ENCODE results near the gene CTSV.
"Not testable (repeated sequence)": the region's sequence is repeated elsewhere in the genome, so short reads cannot be mapped to it uniquely, and the experiment has no call there.

CTSV gene

DNA sequence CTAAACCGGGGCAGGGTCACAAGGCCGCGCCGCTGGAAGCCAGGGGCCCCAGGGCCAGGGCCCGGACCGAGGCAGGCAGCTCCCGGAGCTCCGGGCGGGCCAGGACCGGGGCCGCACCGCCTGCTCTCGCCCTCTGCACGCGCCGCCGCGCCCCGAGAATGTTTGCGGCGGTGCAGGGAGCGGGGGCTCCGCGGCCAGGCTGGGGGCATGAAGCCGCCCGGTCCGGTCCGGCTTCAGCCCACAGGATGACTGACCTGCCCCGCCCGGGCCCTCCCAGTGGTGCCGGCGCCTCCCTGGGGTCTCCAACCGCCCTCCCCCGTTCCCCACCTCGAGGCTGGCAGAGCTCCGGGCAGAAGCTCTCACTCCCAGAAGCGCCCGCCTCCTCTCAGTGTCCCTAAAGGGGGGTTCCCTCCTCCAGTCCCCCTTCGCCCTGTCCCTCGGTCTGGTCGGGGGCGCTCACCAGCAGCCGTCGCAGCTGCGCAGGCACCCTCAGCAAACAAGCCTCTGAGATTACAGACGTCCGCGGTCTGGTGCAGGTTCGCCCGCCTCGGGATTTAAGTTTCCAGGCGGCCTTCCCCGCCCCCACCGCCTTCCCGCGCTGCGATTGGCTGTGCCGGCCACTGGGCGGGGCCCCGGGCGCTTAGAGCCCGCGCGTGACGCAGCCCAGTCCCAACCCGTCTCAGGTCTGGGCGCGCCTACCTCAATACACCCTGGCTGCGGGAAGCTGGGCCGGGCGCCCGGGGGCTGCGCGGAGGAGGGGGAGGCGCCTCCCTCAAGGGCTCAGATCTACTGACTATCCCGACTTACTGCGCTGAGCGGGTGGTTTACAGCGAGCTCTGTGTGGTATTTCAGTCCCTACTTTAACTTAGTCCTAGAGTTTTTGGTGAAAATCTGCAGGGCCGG, at the start of gene CTSV:
CTSV (minus strand) TSS at position 532 of the 903 bp plus-strand sequence. CDS start 1,099 bp downstream, outside the sequence.
- peak; percentile 84 for DNase-seq

DNA sequence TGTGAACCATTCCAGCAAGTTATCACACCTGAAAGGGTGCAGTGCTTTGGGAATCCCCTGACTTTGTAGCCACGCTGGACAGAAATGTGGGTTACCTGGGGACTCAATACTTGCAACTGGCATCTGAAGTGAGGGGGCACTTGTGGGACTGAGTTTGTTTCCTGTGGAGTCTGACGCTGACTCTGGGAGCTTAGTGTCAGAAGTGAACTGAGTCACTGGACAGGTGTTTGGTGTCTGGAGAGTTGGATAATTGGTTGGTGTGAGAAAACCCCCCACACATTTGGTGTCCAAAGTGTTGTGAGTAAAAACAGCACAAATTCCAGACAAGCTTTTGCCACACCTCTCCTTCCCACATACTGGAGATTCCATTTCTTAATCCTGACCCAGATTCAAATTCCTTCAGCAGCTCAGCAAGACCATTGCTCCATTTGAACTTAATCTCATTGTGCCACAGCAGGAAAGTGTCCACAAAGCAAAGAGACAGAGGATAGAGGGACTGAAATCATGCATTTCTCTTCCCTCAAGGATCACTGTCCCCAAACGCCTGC, 48.8 kb upstream of the CTSV start:
- not testable (repeated sequence) for DNase-seq

DNA sequence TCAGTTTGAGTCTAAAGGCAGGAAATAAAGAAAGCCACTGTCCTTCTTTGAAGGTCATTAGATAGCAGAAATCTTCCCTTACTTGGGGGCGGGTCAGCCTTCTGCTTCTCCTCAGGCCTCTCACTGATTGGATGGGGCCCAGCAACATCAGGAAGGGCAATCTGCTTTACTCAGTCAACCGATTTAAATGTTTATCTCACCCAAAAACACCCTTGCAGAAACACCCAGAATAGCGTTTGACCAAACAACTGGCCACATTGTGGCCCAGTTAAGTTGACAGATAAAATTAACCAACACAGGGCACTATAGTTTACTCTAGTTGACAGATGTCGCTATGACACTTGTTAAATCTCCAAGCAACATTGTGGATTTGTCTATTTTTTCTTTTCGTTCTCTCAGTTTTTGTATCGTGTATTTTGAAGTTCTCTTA, 45.6 kb upstream of the CTSV start:
- DNase-seq, result not testable (repeated sequence)

DNA sequence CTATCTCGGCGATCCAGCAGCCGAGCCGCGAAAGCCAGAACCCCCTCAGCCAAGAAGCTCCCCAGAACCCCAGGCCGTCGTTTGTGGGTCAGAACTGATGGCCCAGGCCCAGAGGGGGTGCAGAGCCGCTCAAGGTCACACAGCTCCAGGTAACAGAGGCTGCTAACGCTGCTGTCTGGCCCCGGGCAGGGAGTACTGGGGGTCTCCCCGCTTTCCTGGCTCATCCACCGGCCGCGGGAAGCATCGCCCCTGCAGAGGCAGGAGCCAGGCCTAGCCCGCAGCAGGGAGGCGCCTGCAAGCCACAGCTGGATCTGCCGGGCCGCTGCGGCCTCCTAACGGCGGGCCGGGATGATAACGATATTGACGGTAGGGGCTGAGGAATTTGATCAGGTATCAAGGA, 39.4 kb upstream of the CTSV start:
- DNase-seq, result no peak

DNA sequence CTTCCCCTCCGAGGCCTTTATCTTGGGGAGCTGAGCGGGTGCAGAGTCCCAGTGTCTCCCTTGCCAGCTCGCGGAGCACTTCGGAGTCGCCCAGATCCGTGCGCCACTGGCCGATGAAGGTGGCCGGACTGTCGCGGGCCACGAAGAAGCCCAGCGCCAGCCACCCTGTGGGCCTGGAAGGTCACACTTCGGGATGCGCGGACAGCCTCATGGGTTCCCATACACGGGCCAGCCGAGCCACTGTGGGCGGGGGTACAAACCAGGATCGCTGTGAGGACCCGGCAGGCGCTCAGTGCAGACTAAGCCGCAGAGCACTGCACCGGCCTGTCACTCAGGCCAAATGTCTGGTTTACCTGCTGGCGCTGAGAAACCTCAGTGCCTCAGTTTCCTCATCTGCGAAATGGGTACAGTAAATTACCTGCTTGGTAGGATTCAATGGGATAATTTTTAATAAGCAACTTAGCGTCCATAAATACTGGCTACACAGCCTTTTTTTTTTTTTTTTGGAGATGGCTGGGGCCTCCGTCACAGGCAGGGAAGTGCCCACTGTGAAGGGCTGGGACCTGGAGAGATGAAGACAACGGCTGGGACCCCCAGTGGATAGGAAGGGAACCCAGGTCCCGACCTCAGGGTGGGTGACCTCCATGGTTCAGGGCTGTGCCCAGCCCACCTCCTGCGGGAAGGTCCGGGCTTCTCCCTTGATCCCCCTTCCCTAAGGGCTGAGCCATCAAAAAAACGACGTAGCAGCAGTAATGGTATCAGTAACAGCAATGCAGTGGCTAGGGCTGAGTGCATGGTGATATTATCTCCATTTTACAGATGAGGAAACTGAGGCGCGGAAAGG, 38.7 kb upstream of the CTSV start:
- no peak for DNase-seq

DNA sequence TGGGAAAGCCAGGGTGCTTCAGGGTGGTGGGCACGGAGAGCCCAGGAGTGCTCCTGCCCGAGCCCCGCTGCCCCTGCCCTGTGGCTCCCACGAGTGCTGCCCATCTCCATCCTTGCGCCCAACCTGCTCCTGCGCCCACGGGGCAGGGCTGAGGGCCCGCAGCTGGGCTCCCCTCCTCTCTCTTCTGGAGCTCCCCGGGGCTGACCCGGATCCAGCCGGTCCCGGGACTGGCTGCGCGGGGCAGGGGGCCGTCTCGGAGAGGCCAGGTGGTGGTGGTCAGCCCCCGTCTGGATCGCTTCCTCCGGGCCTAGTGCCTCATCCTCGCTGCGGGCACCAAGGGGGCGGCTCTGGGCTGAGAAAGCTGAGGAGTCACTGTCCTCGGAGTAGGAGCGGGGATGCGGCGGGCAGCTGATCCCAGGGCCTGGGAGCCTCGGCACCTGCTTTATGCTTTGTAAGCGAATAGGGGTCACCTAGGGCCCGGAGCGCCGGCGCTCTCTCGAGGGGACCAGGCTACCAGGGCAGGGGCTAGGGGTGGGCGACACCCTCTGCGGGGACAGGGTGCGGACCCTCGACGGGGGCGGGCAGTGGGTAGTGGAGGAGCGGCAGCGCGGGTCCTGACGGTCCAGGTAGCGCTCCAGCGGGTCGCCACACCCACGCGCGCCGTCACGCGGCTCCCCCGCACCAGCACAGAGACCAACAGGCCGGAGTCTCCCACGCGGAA, 37.9 kb upstream of the CTSV start:
- DNase-seq, result not testable (repeated sequence)

DNA sequence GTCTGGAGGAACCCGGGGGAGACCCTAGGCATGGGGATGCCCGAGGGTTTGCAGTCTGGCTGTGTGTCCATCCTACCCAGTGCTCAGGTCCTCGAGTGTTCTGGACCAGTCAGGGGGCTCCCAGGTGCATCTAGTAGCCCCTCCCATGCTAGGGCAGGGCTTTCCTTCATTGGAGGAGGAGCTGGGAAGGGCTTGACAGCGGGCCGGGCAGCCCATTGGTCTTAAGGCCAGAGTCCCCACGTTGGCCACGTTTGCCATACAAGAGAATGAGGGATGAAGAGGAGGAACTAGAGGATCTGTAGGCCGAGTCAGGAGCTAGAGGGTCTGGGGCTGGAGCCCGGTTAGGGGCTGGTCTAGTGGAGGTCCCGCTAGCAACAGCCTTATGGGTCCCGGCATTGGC, 37.3 kb upstream of the CTSV start:
- no peak for DNase-seq

DNA sequence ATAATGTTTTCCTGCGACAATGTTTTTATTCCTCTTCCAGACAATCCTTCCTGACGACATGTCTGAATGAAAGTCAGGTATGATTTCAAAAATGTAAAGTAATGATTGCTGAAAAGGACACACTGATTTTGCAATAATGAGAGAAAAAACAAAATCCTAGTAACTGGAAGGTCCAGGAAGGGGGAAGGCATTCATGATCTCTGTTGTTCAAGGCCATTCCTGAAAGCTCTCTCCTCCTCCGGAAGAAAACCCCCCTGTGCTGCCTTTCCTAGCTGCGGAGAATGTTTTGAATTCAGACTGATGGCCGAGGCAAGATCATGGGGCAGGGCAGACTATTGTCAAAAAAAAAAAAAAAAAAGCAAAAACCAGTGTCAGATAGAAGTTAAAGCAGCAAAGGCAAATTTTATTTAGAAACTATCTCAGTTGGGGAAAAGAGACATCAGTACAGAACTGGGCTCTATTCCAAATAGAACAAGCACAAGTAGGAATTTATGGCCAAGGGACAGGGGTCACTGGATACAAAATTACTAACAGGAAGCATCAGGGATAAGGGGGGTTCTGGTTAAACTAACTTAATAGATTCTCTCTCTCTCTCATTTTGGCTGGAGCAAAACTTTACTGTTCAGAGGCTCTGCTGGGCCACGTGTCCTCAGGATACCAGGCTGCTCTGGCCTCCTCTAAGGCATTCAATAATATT, 36.5 kb upstream of the CTSV start:
- DNase-seq, result no peak

DNA sequence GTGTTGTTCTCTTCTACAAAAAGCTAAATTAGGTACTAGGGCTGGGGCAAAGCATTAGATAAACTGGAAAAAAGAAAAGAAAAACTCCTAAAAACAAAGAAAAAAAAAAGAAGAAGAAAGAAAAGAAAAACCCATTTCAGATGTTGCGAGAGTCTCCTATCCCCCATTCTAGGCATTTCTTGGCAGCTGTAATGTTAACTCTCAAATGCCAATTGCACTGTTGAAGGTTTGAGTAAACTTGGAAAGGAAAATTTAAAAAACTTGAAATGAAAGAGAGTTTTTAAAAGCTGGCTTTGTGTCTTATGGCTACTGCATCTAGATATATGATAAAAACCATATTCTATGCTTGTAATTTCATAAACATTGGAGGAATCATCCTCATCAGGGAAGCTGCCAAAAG, 34.6 kb upstream of the CTSV start:
- DNase-seq, result no peak

DNA sequence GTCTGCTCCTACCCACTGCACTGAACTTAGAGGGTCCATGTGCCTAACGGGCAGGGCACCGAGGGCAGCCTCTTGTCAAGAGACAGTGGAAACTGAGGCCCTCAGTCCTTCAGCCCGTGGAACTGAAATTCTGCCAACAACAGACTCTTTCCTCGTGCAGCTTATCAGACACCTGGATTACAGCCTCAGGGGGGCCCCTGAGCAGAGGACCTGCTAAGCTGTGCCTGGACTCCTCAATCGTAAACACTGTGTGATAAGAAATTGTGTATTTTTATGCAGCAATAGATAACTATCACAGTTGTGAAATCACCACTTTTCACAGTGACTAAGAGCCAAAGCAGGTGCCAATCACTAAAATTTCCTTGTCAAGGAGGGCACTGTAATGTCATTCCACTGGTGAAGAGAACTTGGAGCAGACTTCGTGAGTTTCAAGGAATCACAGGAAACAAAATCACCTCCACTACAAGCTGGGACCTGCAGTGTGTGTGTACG, 33.4 kb upstream of the CTSV start:
- DNase-seq, result no peak

DNA sequence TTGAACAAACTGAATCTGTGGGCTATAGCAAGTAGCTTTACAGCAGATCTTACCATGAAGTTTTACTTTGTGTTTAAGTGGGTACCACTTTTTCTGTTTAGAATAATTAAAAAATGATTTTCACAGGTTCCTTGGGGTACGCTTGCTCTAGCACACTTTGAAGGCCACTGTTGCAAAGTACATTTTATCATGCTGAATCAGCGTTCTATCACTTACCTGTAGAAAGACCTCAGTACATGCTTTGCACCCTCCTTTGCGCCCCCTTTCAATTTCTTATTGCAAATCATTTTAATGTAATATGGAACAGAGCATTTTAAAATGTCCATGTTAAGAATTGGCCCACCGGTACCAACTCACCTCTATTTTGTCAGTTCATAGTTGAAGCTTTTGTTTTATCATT, 31.4 kb upstream of the CTSV start:
- not testable (repeated sequence) for DNase-seq

DNA sequence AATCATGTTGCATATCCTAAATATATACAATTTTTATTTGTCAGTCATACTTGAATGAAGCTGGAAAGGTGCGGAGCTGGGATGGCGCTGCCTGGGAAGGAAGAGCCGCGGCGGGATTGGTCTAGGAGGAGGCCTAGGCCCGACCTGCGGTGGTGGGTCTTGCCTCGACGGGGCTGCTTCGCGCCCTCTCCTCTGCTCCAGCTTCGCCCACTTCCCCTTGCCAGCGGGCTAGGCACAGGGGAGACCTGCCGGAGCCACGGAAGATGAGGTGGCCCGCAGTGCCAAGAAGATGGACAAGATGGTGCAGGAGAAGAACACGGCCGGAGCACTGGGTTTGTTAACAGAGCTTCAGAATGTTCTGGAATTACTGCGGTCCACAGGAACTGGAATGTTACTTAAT, 28.5 kb upstream of the CTSV start:
- no peak for DNase-seq

DNA sequence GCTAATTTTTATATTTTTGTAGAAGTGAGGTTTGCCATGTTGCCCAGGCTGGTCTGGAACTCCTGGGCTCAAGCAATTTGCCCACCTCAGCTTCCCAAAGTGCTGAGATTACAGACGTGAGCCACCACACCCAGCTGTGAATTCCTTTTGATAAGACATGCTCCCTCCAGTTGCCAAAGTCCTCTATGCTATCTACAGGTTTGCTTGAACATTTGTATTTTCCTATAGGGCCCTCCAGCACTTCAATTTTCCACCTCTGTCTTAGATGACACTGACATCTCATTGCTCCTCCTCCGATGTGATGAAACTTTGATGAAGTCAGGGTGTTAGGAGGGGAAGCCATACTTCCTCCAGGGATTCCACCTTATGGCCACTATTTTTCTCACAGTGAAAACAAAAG, 25.2 kb upstream of the CTSV start:
- no peak for DNase-seq

DNA sequence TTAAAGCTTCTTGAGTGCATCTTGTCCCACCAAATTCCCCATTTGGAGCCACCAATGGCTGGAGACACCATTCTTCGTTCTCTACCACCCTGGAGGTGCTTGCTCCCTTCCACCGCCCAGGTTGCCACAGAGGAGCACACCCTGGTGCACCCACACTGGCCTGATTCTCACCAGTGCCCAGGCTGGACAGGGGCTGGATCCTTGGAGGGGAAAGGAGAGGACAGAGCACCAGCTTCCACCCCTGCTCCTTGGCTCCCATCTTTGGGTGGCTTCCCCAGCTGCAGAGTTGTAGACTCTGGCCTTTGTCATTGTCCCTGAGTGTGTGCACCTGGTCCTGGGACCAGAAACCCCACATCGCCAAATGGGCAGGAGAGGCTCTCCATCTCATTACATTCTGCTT, 21.9 kb upstream of the CTSV start:
- no peak for DNase-seq

DNA sequence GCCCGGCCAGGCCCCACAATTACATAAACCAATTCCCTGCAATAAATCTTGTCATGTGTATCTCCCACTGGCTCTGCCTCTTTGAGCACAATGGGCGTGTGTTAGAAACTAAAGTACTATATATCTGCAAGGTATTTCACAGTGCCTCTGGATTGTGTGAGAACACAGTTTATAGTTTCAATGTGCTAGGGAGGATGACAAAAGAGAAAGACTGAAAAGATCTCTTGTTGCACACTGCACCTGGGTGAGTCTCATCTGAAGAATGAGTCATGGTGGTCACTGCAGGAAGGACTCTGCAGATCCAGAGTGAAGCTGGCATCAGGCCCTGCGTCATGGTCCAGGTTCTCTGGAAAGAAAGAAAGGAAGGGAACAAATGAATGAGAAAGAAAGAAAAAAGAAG, 20.7 kb upstream of the CTSV start:
- DNase-seq, result no peak

DNA sequence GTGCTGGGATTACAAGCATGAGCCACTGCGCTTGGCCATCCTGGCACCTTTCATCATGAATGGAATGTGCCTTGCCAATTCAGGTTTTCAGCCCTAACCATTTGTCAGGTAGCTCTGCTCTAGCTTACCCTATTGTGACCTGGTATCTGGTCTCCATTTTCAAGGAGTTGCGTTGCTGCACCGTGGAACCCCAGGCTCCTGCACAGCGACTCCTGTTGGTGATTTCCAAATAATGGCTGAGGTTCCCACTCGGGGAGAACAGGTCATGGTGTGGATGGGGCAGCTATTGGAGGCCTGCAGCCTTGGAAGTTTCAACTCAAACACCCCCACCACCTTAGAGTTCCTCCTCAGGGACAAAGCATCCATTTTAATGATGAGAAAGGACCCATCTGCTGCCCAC, 18.7 kb upstream of the CTSV start:
- DNase-seq, result no peak

DNA sequence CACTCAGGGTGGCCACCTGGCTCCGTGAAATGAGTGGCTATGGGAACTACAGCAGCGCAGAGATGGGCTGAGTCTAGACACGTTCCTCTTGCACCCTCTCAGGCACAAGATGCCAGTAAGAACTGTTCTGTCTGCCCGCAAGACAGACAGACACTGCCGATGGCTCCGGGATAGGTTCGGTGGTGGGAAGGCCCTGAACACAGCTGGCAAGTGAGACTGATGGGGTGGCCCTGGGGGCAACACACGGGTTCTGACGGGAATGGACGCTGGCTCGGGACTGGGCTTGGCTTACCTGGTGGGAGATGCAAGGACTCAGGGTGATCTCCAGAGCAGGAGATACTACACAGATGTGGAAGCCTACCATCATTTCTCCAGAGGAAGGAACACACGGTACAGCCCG, 16.9 kb upstream of the CTSV start:
- DNase-seq, result not testable (repeated sequence)

DNA sequence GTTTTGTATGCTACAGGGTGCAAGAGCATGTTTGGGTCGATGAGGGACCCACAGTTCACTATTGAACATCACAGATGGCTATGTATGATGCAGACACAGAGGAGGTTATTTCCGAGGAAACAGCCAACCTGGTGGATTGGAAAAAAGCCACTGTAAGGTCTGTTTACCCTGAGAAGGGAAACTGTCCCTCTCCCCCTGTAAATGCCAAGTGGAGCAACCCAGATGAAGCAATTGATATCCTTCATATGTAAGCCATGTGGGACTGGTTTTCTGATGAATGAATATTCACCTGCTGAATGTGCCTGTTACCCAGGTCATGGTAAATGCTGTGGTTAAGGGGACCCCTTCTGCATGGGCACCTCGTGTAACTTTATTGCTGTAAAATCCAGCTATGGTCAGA, 14.8 kb upstream of the CTSV start:
- no peak for DNase-seq

DNA sequence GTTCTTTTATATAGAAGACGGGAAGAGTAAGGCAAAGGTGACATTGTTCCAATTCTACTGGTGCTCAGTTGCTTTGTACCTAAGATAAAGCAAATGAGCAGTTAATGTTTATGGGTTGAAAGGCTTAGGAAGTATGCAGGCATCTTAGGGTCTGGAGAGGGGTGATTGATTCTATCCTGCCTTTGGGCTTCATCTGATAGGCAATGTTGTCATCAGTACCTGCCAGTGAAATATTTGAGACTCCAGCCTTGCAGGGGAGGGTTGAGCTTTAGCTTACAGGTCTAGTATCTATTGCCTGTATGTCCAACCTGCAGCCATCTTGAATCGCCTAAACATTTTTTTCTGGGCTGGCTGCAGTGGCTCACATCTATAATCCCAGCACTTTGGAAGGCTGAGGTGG, 13.8 kb upstream of the CTSV start:
- DNase-seq, result no peak

DNA sequence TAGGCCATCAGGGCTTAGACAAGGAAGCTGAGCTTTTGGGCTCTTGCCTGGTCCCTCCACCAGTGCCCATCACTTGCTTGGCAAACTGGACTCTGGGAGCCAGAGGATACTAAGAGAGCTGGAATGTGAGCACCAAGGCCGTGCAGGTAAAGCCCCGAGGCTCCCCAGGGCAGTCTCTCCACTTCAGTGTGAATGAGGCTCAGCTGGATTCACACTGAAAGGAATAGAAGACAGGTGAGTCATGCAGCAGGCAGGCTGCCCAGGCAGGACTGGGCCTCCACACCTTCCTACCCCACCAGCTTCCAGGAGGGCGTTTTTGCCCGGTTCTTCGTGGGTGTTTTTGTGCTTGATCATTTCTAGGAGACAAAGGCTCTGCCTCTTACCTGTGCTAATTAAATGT, 7.3 kb upstream of the CTSV start:
- no peak for DNase-seq

DNA sequence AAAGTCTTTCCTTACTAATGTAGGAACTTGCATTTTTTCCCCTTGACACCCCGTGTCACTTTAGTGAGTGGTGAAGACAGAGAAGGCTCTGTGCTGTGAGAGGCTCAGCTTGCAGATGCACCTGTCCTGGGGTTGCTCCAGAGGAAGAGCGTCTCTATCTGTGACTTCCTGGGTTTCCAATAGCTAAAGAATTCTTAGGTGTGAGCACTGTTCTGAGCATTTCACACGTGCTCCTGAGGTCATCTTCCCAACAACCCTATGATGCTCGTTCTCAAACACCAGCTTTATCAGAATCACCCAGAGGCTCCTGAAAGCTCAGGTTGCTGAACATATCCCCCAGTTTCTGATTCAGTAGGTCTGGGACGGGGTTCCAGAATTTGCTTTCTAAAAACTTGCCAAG, 6.4 kb upstream of the CTSV start:
- no peak for DNase-seq

DNA sequence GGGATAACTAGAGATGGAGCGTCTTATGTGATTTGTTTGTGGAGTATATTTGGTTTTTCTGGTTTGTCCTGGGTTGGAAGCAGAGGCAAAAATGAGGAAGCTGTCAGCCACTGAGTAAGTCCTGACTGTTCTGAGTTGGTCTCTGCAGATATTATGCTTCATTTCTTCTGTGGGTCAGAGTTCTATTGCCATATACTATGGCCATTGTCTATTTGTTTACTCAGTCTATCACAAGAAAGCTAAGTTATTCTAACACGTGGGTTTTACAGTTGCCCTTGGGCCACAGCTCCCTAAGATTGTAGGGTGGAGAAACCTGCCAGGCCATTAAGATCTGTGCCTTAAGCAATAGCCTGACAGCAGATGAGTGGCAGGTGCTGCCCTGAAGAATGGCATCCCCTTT, 3.0 kb upstream of the CTSV start:
- DNase-seq, result no peak

All from NCI-H1048 (cell line).